MG63 (cell line): Measurements from ENCODE around the gene SLC12A1. TPM values are rescaled to one million over a fixed set of nuclear protein-coding genes. Genes with fewer than 3 reads are reported as not detected.

Experiments used
- total RNA-seq: library from RNA; depleted of rRNA; stranded (reverse); fragments of >200 nt; shearing (Covaris generic); gene quantifications from 2 replicates; pipeline ENCODE4 v1.2.3, GENCODE V29; 2014; ENCODE audit warnings: low replicate concordance; rRNA removed

The SLC12A1 gene
- total RNA-seq, 1 experiment from 2014 or later: not detected

Other genes starting within 250 kb of the SLC12A1 start
- not detected in 2 replicates for gene SLC24A5, start 85.3 kb upstream of the SLC12A1 start, total RNA-seq
- 5.6 and 7.6 TPM in 2 replicates for gene MYEF2, start 28.0 kb upstream of the SLC12A1 start, total RNA-seq
- gene CTXN2, start 14.6 kb upstream of the SLC12A1 start, total RNA-seq: not detected in 2 replicates
- gene DUT, start 125.1 kb downstream of the SLC12A1 start, total RNA-seq: 250 and 313 TPM in 2 replicates